Right atrium auricular region (tissue), 2 donors: ENCODE measurements around the gene EDN3. TPM values are rescaled to one million over a fixed set of nuclear protein-coding genes. Genes with fewer than 3 reads are reported as not detected.

Experiments used
- total RNA-seq, 2 donors: library from RNA; depleted of rRNA; stranded (reverse); fragments of >200 nt; gene quantifications; one replicate each; pipeline ENCODE4 v1.1.0, GENCODE V29; 2016

Gene EDN3
- total RNA-seq, 2 donors from 2014 or later, result not detected

Other genes starting within 250 kb of the EDN3 start
- under 1 TPM; 0.19 to 0.47 TPM for gene ZNF831, start 136.8 kb upstream of the EDN3 start, total RNA-seq